AML-193 (cell line): ENCODE data around the gene ZNF692.
A peak's percentile ranks its signal among the peaks of the same experiment; 100 is the strongest.
"Not testable (repeated sequence)": the region's sequence is repeated elsewhere in the genome, so short reads cannot be mapped to it uniquely, and the experiment has no call there.

ENCODE experiments used
- DNase-seq, 2 experiments: peaks; one replicate each; lab custom pipeline; 2025; lab: John Stamatoyannopoulos, UW

Gene ZNF692

DNA sequence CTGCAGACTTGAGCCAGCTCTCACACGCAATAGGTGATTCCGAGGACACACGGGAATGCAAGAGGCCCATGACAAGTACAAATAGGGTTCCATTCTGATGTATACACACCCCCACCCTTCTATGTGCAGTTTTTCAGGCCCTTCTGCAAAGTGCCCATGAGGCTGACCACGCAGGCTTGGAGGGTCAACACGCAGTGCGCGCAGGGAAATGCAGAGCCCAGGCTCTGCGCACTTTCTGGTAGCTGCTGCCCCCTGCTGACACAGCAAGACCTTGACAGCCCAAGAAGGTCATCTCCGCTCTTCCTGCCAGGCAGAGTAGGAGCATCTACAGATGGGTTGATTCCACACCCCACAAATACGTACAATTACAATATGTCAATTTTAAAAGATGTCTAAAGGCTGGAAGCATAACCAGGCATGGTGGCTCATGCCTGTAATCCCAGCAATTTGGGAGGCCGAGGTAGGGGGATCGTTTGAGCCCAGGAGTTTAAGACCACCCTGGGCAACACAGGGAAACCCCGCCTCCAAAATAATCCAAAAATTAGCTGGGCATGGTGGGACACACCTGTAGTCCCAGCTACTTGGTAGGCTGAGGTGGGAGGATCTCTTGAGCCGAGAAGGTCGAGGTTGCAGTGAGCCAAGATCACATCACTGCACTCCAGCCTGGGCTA, 51.7 kb downstream of the ZNF692 start:
- peak; percentile 59 to 61 for DNase-seq

GRCh38 chr1:248805876-248806275, 53.0 kb downstream of the ZNF692 start:
- DNase-seq: peak; percentile 85 to 91

GRCh38 chr1:248804771-248805681, 53.9 kb downstream of the ZNF692 start:
- DNase-seq: peak; percentile 95 to 96

GRCh38 chr1:248803501-248803900, 55.4 kb downstream of the ZNF692 start:
- DNase-seq: not testable (repeated sequence)

- DNase-seq: no peak
Observed at GRCh38 chr1:248802454-248802853, 56.4 kb downstream of the ZNF692 start.

DNA sequence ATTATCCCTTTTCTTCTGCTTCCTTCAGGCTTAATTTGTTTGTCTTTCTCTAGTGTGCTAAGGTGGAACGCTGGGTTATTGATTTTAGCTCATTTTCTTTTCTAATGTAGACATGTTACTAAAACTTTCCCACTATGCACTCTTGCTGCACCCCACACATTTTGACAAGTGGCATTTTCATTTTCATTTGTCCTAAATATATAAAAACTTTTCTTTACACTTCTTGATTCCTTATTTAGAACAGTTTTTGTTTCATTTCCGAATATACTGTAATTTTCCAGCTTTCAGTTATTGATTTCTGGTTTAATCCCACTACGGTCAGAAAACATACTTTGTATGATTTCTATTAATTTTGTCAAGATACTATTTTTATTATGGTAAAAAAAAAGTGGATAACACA, 58.4 kb downstream of the ZNF692 start:
- DNase-seq: no peak
